Right lobe of liver (tissue), 4 donors: ENCODE measurements around the gene TMEM123.

Experiments used
- POLR2A ChIP-seq: fragments of 450-650 bp; IDR thresholded peaks from one replicate; pipeline ENCODE4 v1.6.1; 2017; ENCODE audit warnings: antibody characterized with exemption, mild to moderate bottlenecking
- TF ChIP-seq, protein P1 (sequence below), 4 donors: fragments of 200-600 bp in 3 of 4; fragments of 450-650 bp in 1 of 4; IDR thresholded peaks; one replicate each; pipeline versions ENCODE4 v1.5.1 to v1.8.0; 2016 to 2022; ENCODE audit warnings: antibody characterized with exemption in 4 of 4, mild to moderate bottlenecking in 2 of 4
- donor health status: DM: no; HTN: no; CAD: no.
- donor health status: DM: no; HTN: no; CAD: no.
- donor health status: DM: no; HTN: yes; CAD: no.

- TF ChIP-seq, protein P1, sequence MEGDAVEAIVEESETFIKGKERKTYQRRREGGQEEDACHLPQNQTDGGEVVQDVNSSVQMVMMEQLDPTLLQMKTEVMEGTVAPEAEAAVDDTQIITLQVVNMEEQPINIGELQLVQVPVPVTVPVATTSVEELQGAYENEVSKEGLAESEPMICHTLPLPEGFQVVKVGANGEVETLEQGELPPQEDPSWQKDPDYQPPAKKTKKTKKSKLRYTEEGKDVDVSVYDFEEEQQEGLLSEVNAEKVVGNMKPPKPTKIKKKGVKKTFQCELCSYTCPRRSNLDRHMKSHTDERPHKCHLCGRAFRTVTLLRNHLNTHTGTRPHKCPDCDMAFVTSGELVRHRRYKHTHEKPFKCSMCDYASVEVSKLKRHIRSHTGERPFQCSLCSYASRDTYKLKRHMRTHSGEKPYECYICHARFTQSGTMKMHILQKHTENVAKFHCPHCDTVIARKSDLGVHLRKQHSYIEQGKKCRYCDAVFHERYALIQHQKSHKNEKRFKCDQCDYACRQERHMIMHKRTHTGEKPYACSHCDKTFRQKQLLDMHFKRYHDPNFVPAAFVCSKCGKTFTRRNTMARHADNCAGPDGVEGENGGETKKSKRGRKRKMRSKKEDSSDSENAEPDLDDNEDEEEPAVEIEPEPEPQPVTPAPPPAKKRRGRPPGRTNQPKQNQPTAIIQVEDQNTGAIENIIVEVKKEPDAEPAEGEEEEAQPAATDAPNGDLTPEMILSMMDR (IDR thresholded peaks at IDR 0.05), result no peak
- no peak for TF ChIP-seq POLR2A
Measured at GRCh38 chr11:102391549-102392237, 60.9 kb downstream of the TMEM123 start.
